Measurements from ENCODE around the gene RASAL2. TPM values are rescaled to one million over a fixed set of nuclear protein-coding genes. Genes with fewer than 3 reads are reported as not detected.

The RASAL2 gene
- total RNA-seq, 1 experiment from 2014 or later: 31.6 TPM

GRCh38 chr1:178330153-178330552, 236.2 kb downstream of the RASAL2 start:
- H3K27me3 ChIP-seq (ENCODE audit: control insufficient read depth, insufficient read depth, low read length): no peaks in the 10 kb centered on the region
- intact Hi-C loops (cut with micrococcal nuclease; ENCODE audit: unreplicated experiment): no loop called here
- H3K4me3 ChIP-seq (ENCODE audit: low read depth in 2 of 2, low read length in 2 of 2): no peak overlapping the region
- BruUV-seq (replicated peaks): no TSS peak
- DNase-seq (ENCODE audit: low read depth, low spot score) (no peak), ATAC-seq (no peak)
- H3K36me3 ChIP-seq (ENCODE audit: control insufficient read depth, insufficient read depth, low read length): no peaks in the 10 kb centered on the region
- ChIA-PET CTCF (no interaction called here), POLR2A (no interaction called here)
- H3K4me1 ChIP-seq (ENCODE audit: control insufficient read depth, insufficient read depth, low read length): no peaks in the 10 kb centered on the region
- TF ChIP-seq TCF7L2 (IDR thresholded peaks at IDR 0.05; ENCODE audit: low read depth, low read length) (no peak), CTCF (IDR thresholded peaks at IDR 0.05) (no peak), SIN3A (IDR thresholded peaks at IDR 0.05; ENCODE audit: borderline replicate concordance, insufficient read depth, low read depth, low read length) (no peak), POLR2AphosphoS5 (IDR thresholded peaks at IDR 0.05; ENCODE audit: low read depth, low read length) (no peak), REST (IDR thresholded peaks at IDR 0.05; ENCODE audit: insufficient read depth in 1 of 2, low read depth in 2 of 2, low read length in 1 of 2) (no peak)
- no peak overlapping the region for H3K27ac ChIP-seq (ENCODE audit: low read length)
- no peaks in the 10 kb centered on the region for H3K9me3 ChIP-seq (ENCODE audit: control insufficient read depth, insufficient read depth, low read depth, low read length)
- in situ Hi-C loops (cut with HindIII; ENCODE audit: low pct_unique_long_range_greater_than_20kb, low sequenced_read_pairs): no loop called here

- no peaks in the 10 kb centered on the region for H3K36me3 ChIP-seq (ENCODE audit: control insufficient read depth, insufficient read depth, low read length)
- DNase-seq (ENCODE audit: low read depth, low spot score) (no peak), ATAC-seq (peak; percentile 63)
- no peak overlapping the region for H3K4me3 ChIP-seq (ENCODE audit: low read depth in 2 of 2, low read length in 2 of 2)
- intact Hi-C loops (cut with micrococcal nuclease; ENCODE audit: unreplicated experiment) (no loop called here), in situ Hi-C loops (cut with HindIII; ENCODE audit: low pct_unique_long_range_greater_than_20kb, low sequenced_read_pairs) (no loop called here)
- H3K27me3 ChIP-seq (ENCODE audit: control insufficient read depth, insufficient read depth, low read length): no peaks in the 10 kb centered on the region
- H3K9me3 ChIP-seq (ENCODE audit: control insufficient read depth, insufficient read depth, low read depth, low read length): no peaks in the 10 kb centered on the region
- TF ChIP-seq SIN3A (IDR thresholded peaks at IDR 0.05; ENCODE audit: borderline replicate concordance, insufficient read depth, low read depth, low read length) (no peak), TCF7L2 (IDR thresholded peaks at IDR 0.05; ENCODE audit: low read depth, low read length) (no peak), POLR2AphosphoS5 (IDR thresholded peaks at IDR 0.05; ENCODE audit: low read depth, low read length) (no peak), REST (IDR thresholded peaks at IDR 0.05; ENCODE audit: insufficient read depth in 1 of 2, low read depth in 2 of 2, low read length in 1 of 2) (no peak), CTCF (IDR thresholded peaks at IDR 0.05) (no peak)
- BruUV-seq (replicated peaks): no TSS peak
- CTCF ChIA-PET: interaction anchor here (0.6 kb wide), 1 partner anchor 294 kb away, joined by 3 read pairs; no protein-coding TSS in a partner anchor
- H3K4me1 ChIP-seq (ENCODE audit: control insufficient read depth, insufficient read depth, low read length): no peaks in the 10 kb centered on the region
- H3K27ac ChIP-seq (ENCODE audit: low read length): no peak overlapping the region
- POLR2A ChIA-PET: no interaction called here
Measured at GRCh38 chr1:178330848-178331497, 237.1 kb downstream of the RASAL2 start.
